OCI-LY7 (cell line): ENCODE data around the gene ENOX2.

ENCODE experiments used
- CTCF ChIP-seq: fragments of 200-600 bp; sonication (generic); conservative IDR thresholded peaks from 2 replicates; pipeline ENCODE4 v1.5.1; 2014; ENCODE audit warnings: mild to moderate bottlenecking, antibody characterized with exemption, low read length, moderate library complexity, mixed read lengths
- EZH2phosphoT487 ChIP-seq: fragments of 200-600 bp; sonication (generic); IDR thresholded peaks from 2 replicates; pipeline ENCODE4 v1.6.1; 2018; ENCODE audit warnings: low read depth, borderline replicate concordance, mild to moderate bottlenecking, mixed run types, antibody characterized with exemption, low read length, moderate library complexity, mixed read lengths

- TF ChIP-seq CTCF: no peak
- no peak for TF ChIP-seq EZH2phosphoT487
These were observed 230.8 kb downstream of the ENOX2 start for GRCh38 chrX:130672214-130672613.
